Activated T-helper 9 cell treated with anti-CD3 and anti-CD28 coated beads, Interleukin-2, amount 50 U/mL, for 16 hours (primary cell): ENCODE results near the gene SPINK8.
"Not testable (repeated sequence)": the region's sequence is repeated elsewhere in the genome, so short reads cannot be mapped to it uniquely, and the experiment has no call there.

ENCODE experiments used
- DNase-seq: peaks from one replicate; pipeline ENCODE4 v3.0.0-alpha.2; 2020; ENCODE audit warnings: low read depth

SPINK8 gene

GRCh38 chr3:48333346-48334245, at the start of gene SPINK8:
Gene SPINK8, minus strand, starts transcription at chr3:48333661. Its CDS starts 5,320 bp downstream, at chr3:48328341.
- not testable (repeated sequence) for DNase-seq

GRCh38 chr3:48372862-48373435, 39.5 kb upstream of the SPINK8 start:
- no peak for DNase-seq

- no peak for DNase-seq
Observed at GRCh38 chr3:48372377-48372770, 38.9 kb upstream of the SPINK8 start.

GRCh38 chr3:48371651-48372376, 38.4 kb upstream of the SPINK8 start, which contains the start of gene FBXW12:
Gene FBXW12, plus strand, starts transcription at chr3:48372219. Its CDS starts 549 bp downstream, at chr3:48372768.
- no peak for DNase-seq

- DNase-seq: no peak
Observed at GRCh38 chr3:48370333-48370713, 36.9 kb upstream of the SPINK8 start.

- DNase-seq: no peak
Observed at GRCh38 chr3:48369693-48370332, 36.4 kb upstream of the SPINK8 start.

- DNase-seq: no peak
Observed at GRCh38 chr3:48367201-48367600, 33.7 kb upstream of the SPINK8 start.

- DNase-seq: no peak
Observed at GRCh38 chr3:48364840-48365239, 31.4 kb upstream of the SPINK8 start.

- no peak for DNase-seq
Observed at GRCh38 chr3:48361928-48362327, 28.5 kb upstream of the SPINK8 start.

GRCh38 chr3:48356419-48356818, 23.0 kb upstream of the SPINK8 start:
- DNase-seq: no peak

GRCh38 chr3:48353987-48354386, 20.5 kb upstream of the SPINK8 start:
- no peak for DNase-seq

- DNase-seq: no peak
Observed at GRCh38 chr3:48352546-48352945, 19.1 kb upstream of the SPINK8 start.

- DNase-seq: no peak
Observed at GRCh38 chr3:48347500-48347899, 14.0 kb upstream of the SPINK8 start.

GRCh38 chr3:48345946-48346572, 12.6 kb upstream of the SPINK8 start:
- DNase-seq: no peak

GRCh38 chr3:48344867-48345507, 11.5 kb upstream of the SPINK8 start:
- no peak for DNase-seq

GRCh38 chr3:48343432-48343831, 10.0 kb upstream of the SPINK8 start:
- no peak for DNase-seq

- DNase-seq: no peak
Observed at GRCh38 chr3:48338635-48339034, 5.2 kb upstream of the SPINK8 start.

GRCh38 chr3:48337536-48337935, 4.1 kb upstream of the SPINK8 start:
- not testable (repeated sequence) for DNase-seq

GRCh38 chr3:48335286-48335685, 1.8 kb upstream of the SPINK8 start:
- not testable (repeated sequence) for DNase-seq

- DNase-seq: no peak
Observed at GRCh38 chr3:48334605-48335004, 1.1 kb upstream of the SPINK8 start.
